Measurements from ENCODE around the gene OASL. TPM values are rescaled to one million over a fixed set of nuclear protein-coding genes. Genes with fewer than 3 reads are reported as not detected.
"Not testable (repeated sequence)": the region's sequence is repeated elsewhere in the genome, so short reads cannot be mapped to it uniquely, and the experiment has no call there.

OASL gene
- total and polyA plus RNA-seq, 4 experiments from 2014 or later = 5.6 to 9.8 (median 8.4) TPM

DNA sequence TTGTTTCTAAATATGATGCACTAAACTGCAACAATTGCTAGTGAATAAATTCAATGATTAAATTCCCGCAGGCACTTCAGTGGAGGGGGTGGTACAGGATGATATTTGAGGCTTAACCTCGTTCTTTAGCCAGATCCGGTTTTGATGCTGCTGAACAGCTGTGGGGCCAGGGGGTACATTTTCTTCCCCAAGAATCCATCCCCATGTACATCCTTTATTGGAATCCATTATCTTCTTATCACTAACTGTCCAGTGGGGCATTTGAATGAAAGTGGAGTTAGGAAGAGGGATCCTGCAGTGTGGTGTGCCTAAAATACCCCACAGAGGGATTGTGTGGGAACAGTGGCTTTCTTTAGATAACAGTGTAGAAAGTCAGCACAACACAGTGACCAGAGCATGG lies 45.2 kb upstream of the OASL start:
- Mint-ChIP-seq H3K27me3 (no peaks in the 10 kb centered on the region), H3K27ac (no peak overlapping the region), H3K36me3 (no peaks in the 10 kb centered on the region), H3K9me3 (no peaks in the 10 kb centered on the region), H3K4me1 (peaks cover 10 to 24% (median 13%) of the 10 kb centered on the region in 4 donors), H3K4me3 (no peak overlapping the region)
- DNase-seq = no peak
- Histone ChIP-seq H3K27me3 (ENCODE audit: insufficient read depth, low read length) (no peaks in the 10 kb centered on the region), H3K4me3 (ENCODE audit: low read length in 2 of 2) (no peak overlapping the region), H3K27ac (ENCODE audit: low read depth, low read length) (no peak overlapping the region), H3K4me1 (ENCODE audit: insufficient read depth, low read length) (peaks cover 6% of the 10 kb centered on the region), H3K9me3 (ENCODE audit: control insufficient read depth in 1 of 2, low read length in 2 of 2) (no peaks in the 10 kb centered on the region), H3K36me3 (ENCODE audit: insufficient read depth, low read length) (no peaks in the 10 kb centered on the region)
- intact Hi-C loops (cut with micrococcal nuclease) = no loop called here
- CTCF ChIA-PET (ENCODE audit: partially characterized antibody) = no interaction called here
- POLR2A ChIA-PET (ENCODE audit: partially characterized antibody) = no interaction called here

DNA sequence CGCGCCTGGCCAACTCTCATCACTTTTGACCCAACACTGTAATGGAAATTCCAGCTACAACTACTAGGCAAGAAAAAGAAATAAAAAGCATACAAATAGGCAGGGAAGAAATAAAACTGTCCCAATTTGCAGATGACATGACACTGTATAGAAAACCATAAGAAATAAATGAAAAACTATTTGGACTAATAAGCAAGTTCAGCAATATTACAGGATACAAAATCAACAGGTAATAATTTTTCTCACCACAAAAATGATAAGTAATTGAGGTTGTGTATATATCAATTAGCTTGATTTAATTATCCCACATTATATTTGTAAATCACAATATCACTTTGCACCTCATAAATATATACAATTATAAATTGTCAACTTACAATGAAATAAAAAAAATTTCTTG lies 41.9 kb upstream of the OASL start:
- Histone ChIP-seq H3K27me3 (ENCODE audit: insufficient read depth, low read length) (no peaks in the 10 kb centered on the region), H3K27ac (ENCODE audit: low read depth, low read length) (no peak overlapping the region), H3K4me3 (ENCODE audit: low read length in 2 of 2) (no peak overlapping the region), H3K4me1 (ENCODE audit: insufficient read depth, low read length) (no peaks in the 10 kb centered on the region), H3K9me3 (ENCODE audit: control insufficient read depth in 1 of 2, low read length in 2 of 2) (no peaks in the 10 kb centered on the region), H3K36me3 (ENCODE audit: insufficient read depth, low read length) (no peaks in the 10 kb centered on the region)
- CTCF ChIA-PET (ENCODE audit: partially characterized antibody) = interaction anchor here (1.9 kb wide), 1 partner anchor 21 kb away, joined by 9 read pairs; no protein-coding TSS in a partner anchor
- Mint-ChIP-seq H3K27me3 (no peaks in the 10 kb centered on the region), H3K36me3 (no peaks in the 10 kb centered on the region), H3K4me3 (no peak overlapping the region), H3K4me1 (no peaks in the 10 kb centered on the region), H3K9me3 (no peaks in the 10 kb centered on the region), H3K27ac (no peak overlapping the region)
- DNase-seq = no peak
- intact Hi-C loops (cut with micrococcal nuclease) = no loop called here
- POLR2A ChIA-PET (ENCODE audit: partially characterized antibody) = no interaction called here

DNA sequence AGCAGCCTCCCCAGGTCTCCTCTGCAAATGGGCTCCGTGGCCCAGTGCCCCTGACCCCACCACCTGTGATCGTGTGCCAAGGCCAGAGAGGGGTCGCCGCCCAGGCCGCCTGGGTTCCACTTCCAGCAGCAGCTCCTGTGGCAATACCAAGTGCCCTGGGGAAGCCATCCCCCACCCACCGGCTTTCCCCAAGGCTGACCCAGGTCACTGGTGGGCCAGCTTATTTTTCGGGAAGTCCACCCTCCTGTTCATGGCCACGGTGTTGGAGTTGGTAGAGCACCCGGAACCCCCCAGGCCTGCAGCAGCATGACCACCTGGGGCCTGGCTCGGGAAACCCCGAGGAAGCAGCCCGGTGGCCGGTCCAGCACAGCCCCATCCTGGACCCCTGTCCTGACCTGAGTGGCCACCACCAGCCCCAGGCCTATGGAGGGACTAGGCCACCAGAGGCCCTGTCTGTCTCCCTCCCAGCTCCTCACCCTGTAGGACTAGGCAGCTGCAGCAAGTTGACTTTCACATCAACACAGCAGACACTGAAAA lies 40.8 kb upstream of the OASL start:
- Histone ChIP-seq H3K9me3 (ENCODE audit: control insufficient read depth in 1 of 2, low read length in 2 of 2) (no peaks in the 10 kb centered on the region), H3K4me3 (ENCODE audit: low read length in 2 of 2) (no peak overlapping the region), H3K36me3 (ENCODE audit: insufficient read depth, low read length) (no peaks in the 10 kb centered on the region), H3K27me3 (ENCODE audit: insufficient read depth, low read length) (no peaks in the 10 kb centered on the region), H3K27ac (ENCODE audit: low read depth, low read length) (no peak overlapping the region), H3K4me1 (ENCODE audit: insufficient read depth, low read length) (no peaks in the 10 kb centered on the region)
- Mint-ChIP-seq H3K4me1 (no peaks in the 10 kb centered on the region), H3K9me3 (peaks cover 0 to under 1% (median 0%) of the 10 kb centered on the region in 8 donors), H3K4me3 (no peak overlapping the region), H3K27me3 (no peaks in the 10 kb centered on the region), H3K27ac (no peak overlapping the region), H3K36me3 (no peaks in the 10 kb centered on the region)
- intact Hi-C loops (cut with micrococcal nuclease) = no loop called here
- ChIA-PET CTCF (ENCODE audit: partially characterized antibody) (interaction anchor here (1.9 kb wide), 1 partner anchor 19 kb away, joined by 9 read pairs; no protein-coding TSS in a partner anchor), POLR2A (ENCODE audit: partially characterized antibody) (interaction anchor here (0.5 kb wide), 1 partner anchor 80 kb away, joined by 3 read pairs; no protein-coding TSS in a partner anchor)
- DNase-seq = no peak

GRCh38 chr12:121077440-121077839 lies 38.4 kb upstream of the OASL start:
- intact Hi-C loops (cut with micrococcal nuclease); H3K9me3 ChIP-seq (ENCODE audit: control insufficient read depth in 1 of 2, low read length in 2 of 2); H3K27ac ChIP-seq (ENCODE audit: low read depth, low read length); H3K27me3 Mint-ChIP-seq; H3K4me3 Mint-ChIP-seq; H3K4me1 Mint-ChIP-seq; H3K36me3 ChIP-seq (ENCODE audit: insufficient read depth, low read length); H3K27me3 ChIP-seq (ENCODE audit: insufficient read depth, low read length); H3K4me1 ChIP-seq (ENCODE audit: insufficient read depth, low read length); POLR2A ChIA-PET (ENCODE audit: partially characterized antibody); H3K4me3 ChIP-seq (ENCODE audit: low read length in 2 of 2); DNase-seq; H3K27ac Mint-ChIP-seq: not testable (repeated sequence)
- H3K9me3 Mint-ChIP-seq = peaks cover 0 to 17% (median 11%) of the 10 kb centered on the region in 8 donors
- peaks cover 0 to 10% of the 10 kb centered on the region in 2 donors for H3K36me3 Mint-ChIP-seq
- CTCF ChIA-PET (ENCODE audit: partially characterized antibody) = interaction anchor here (0.9 to 1.8 kb wide), 3 partner anchors 14 to 17 kb away, joined by 3 to 7 read pairs (median 3); no protein-coding TSS in a partner anchor

- H3K4me1 ChIP-seq (ENCODE audit: insufficient read depth, low read length); H3K4me3 Mint-ChIP-seq; H3K4me3 ChIP-seq (ENCODE audit: low read length in 2 of 2); H3K36me3 ChIP-seq (ENCODE audit: insufficient read depth, low read length); intact Hi-C loops (cut with micrococcal nuclease); POLR2A ChIA-PET (ENCODE audit: partially characterized antibody); CTCF ChIA-PET (ENCODE audit: partially characterized antibody); H3K27me3 ChIP-seq (ENCODE audit: insufficient read depth, low read length); H3K9me3 ChIP-seq (ENCODE audit: control insufficient read depth in 1 of 2, low read length in 2 of 2); H3K27ac Mint-ChIP-seq; H3K27me3 Mint-ChIP-seq; DNase-seq; H3K4me1 Mint-ChIP-seq; H3K27ac ChIP-seq (ENCODE audit: low read depth, low read length): not testable (repeated sequence)
- peaks cover 0 to 23% (median 17%) of the 10 kb centered on the region in 8 donors for H3K9me3 Mint-ChIP-seq
- H3K36me3 Mint-ChIP-seq = peaks cover 0 to 10% of the 10 kb centered on the region in 2 donors
Observed at GRCh38 chr12:121075911-121076310, 36.9 kb upstream of the OASL start.

- POLR2A ChIA-PET (ENCODE audit: partially characterized antibody) = no interaction called here
- no peaks in the 10 kb centered on the region for H3K27me3 ChIP-seq (ENCODE audit: insufficient read depth, low read length)
- no peak overlapping the region for H3K4me3 ChIP-seq (ENCODE audit: low read length in 2 of 2)
- H3K27me3 Mint-ChIP-seq = peaks cover 0 to 2% of the 10 kb centered on the region in 2 donors
- no peaks in the 10 kb centered on the region for H3K4me1 Mint-ChIP-seq
- peaks cover 0 to 10% of the 10 kb centered on the region in 2 donors for H3K36me3 Mint-ChIP-seq
- no peaks in the 10 kb centered on the region for H3K36me3 ChIP-seq (ENCODE audit: insufficient read depth, low read length)
- no peak overlapping the region for H3K4me3 Mint-ChIP-seq
- no peak overlapping the region for H3K27ac ChIP-seq (ENCODE audit: low read depth, low read length)
- no peaks in the 10 kb centered on the region for H3K4me1 ChIP-seq (ENCODE audit: insufficient read depth, low read length)
- H3K9me3 ChIP-seq (ENCODE audit: control insufficient read depth in 1 of 2, low read length in 2 of 2) = peaks cover 0 to 3% of the 10 kb centered on the region in 2 donors
- intact Hi-C loops (cut with micrococcal nuclease) = no loop called here
- DNase-seq = no peak
- CTCF ChIA-PET (ENCODE audit: partially characterized antibody) = interaction anchor here (0.7 to 1.3 kb wide), 2 partner anchors 11 to 24 kb away, joined by 3 read pairs; no protein-coding TSS in a partner anchor
- peaks cover 0 to 23% (median 17%) of the 10 kb centered on the region in 8 donors for H3K9me3 Mint-ChIP-seq
- no peak overlapping the region for H3K27ac Mint-ChIP-seq
Observed at GRCh38 chr12:121072147-121072546, 33.1 kb upstream of the OASL start.

GRCh38 chr12:121069206-121069605 lies 30.2 kb upstream of the OASL start:
- peaks cover 0 to 5% (median 4%) of the 10 kb centered on the region in 4 donors for H3K4me1 Mint-ChIP-seq
- DNase-seq = no peak
- H3K4me3 Mint-ChIP-seq = no peak overlapping the region
- ChIA-PET CTCF (ENCODE audit: partially characterized antibody) (interaction anchor here (1.0 kb wide), 1 partner anchor 24 kb away, joined by 3 read pairs; no protein-coding TSS in a partner anchor), POLR2A (ENCODE audit: partially characterized antibody) (no interaction called here)
- Histone ChIP-seq H3K4me3 (ENCODE audit: low read length in 2 of 2) (no peak overlapping the region), H3K27ac (ENCODE audit: low read depth, low read length) (no peak overlapping the region), H3K27me3 (ENCODE audit: insufficient read depth, low read length) (no peaks in the 10 kb centered on the region), H3K9me3 (ENCODE audit: control insufficient read depth in 1 of 2, low read length in 2 of 2) (peaks cover 0 to 3% of the 10 kb centered on the region in 2 donors), H3K36me3 (ENCODE audit: insufficient read depth, low read length) (no peaks in the 10 kb centered on the region), H3K4me1 (ENCODE audit: insufficient read depth, low read length) (no peaks in the 10 kb centered on the region)
- peaks cover 0 to 2% of the 10 kb centered on the region in 2 donors for H3K27me3 Mint-ChIP-seq
- intact Hi-C loops (cut with micrococcal nuclease) = no loop called here
- H3K36me3 Mint-ChIP-seq = peaks cover 0 to 10% of the 10 kb centered on the region in 2 donors
- no peak overlapping the region for H3K27ac Mint-ChIP-seq
- H3K9me3 Mint-ChIP-seq = peaks cover 0 to 21% (median 11%) of the 10 kb centered on the region in 8 donors
